ENCODE data around the gene FUT8. TPM values are rescaled to one million over a fixed set of nuclear protein-coding genes. Genes with fewer than 3 reads are reported as not detected.

Gene FUT8
- total RNA-seq, 2 donors from 2014 or later: 56.6 to 98.8 TPM

DNA sequence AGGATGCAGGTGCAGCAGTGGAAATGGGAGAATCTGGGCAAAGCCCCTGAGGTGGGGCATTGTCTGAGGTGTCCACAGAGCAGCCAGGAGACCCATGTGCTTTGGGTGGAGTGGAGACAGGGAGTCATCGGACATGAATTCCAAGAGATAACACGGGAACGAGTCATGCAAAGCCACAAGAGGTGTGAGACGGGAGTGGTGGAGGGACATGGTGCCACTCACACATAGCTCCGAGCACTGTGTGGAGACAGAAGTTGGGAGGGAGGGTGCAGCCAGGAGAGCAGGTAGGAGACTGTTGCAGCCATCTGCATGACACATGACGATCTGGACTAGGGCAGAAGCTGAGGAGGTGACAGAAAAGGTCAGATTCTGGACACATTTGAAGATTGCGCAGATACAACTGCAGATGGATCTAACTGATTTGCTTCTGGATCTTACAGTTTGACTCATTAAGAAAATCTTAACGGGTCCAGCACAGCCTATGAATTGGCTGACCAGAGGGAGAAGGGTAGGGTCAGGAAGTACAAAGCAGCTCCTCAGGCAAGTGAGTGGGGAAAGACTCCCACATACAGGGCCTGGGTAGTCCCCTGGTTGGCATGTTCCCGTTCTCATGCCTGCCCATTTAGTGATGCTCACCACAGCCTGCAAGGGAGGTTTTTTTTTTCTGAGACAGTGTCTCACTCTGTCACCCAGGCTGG, 379.8 kb downstream of the FUT8 start:
- H3K27ac Mint-ChIP-seq: no peak overlapping the region
- DNase-seq (ENCODE audit: low spot score in 2 of 2) (no peak), ATAC-seq (peak in 1 of 2 donors; percentile 4)
- H3K9me3 Mint-ChIP-seq: no peaks in the 10 kb centered on the region
- no peaks in the 10 kb centered on the region for H3K36me3 Mint-ChIP-seq
